Colon (tissue), 2 donors: ENCODE data around the gene DNAJB14.
"Not testable (repeated sequence)": the region's sequence is repeated elsewhere in the genome, so short reads cannot be mapped to it uniquely, and the experiment has no call there.

Source experiments
- FAIRE-seq: peaks from 2 replicates; lab custom pipeline; 2012; peaks lifted over from hg19 to GRCh38; lab: Jason Lieb, UNC
- donor health status: control.
- donor health status: control.

The DNAJB14 gene

DNA sequence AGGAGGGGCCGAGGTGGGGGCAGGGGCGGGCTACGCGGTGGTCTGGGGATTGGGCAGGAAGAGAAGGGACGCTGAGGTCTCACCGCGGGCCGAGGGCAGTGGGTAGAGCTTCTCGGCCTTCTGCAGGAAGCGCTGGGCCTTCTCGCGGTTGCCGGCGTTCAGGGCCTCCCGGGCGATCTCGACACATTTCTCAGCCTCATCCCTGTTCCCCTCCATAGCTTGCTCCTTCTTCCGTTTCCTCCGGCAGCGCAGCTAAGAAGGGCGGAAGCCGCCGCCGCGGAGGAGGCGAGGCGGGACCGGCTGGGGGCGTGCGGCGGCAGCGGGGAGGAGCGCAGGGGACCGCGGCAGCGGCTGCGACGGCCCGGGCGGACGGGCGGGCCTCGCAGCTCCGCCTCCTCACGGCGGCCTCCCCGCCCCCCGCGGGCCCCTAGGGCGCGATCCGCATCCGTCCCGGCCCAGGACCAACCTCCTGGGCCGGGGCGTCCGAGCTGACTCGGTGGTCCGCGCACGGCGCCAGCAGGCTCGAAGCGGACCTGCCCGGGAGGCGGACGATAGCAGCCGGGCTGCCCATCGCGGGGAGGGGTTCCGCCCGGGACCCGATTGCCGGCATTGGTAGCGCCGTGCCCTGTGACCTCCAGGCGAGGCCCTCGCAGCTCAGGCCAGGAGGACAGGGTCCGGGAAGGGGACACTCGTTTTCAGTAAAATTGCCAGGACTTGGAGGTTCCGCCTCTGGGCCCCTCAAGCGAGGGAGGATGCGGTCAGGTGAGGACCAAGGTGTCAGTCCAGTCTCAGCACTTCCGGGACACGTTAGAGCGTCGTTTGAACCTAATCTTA is at the start of gene DNAJB14:
TSS of gene DNAJB14 (minus strand) at position 263 of the 834 bp plus-strand sequence. CDS start at position 216, 47 bp downstream.
- no peak for FAIRE-seq

DNA sequence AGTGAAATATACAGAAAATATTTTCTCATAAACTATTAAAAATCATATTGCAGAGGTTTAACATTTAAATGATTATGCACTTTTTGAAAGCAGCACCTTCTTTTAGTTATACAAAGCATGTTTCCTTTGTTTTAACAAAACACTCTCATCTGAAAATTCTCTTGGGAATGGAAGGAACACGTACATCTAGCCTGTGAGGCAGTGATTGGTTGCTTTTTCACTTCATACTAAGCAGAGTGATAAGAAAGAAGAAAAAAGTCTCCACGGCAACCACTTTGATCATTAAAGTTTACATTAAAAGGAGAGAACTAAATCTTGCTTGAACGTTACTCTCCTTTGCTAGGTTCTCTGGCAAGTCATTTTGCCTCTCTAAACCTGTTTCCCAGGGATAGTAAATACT is 45.3 kb upstream of the DNAJB14 start:
- FAIRE-seq: no peak

DNA sequence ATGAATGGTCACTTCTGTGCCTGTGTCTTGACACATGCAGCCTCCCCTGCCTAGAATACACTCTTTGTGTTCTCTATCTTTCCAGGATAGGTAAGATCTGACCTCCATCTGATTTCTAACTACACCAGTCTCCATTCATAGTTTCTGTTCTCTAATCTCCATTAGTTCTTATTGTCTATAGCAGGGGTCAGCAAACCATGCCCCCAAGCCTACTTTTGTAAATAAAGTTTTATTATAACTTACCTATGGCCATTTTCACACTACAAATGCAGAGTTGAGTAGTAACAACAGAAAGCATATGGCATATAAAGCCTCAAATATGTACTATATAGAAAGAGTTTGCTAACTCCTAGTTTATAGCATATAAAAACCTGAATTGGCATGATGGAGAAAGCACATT is 41.3 kb upstream of the DNAJB14 start:
- no peak for FAIRE-seq

DNA sequence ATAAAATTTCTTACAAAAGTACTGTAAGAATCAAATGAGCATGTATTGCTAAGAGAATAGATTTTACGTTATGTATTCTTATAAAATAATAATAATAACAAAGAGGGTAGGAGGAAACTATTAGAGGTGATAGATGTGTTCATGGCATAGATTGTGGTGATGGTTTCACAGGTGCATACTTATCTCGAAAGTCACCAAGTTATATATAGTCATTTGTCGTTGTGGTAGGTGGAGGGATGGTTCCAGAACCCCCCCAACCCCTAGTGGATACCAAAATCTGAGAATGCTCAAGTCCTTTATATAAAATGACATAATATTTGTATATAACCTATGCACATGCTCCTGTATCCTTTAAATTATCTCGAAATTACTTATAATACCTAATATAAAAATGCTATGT is 40.4 kb upstream of the DNAJB14 start:
- FAIRE-seq: no peak

DNA sequence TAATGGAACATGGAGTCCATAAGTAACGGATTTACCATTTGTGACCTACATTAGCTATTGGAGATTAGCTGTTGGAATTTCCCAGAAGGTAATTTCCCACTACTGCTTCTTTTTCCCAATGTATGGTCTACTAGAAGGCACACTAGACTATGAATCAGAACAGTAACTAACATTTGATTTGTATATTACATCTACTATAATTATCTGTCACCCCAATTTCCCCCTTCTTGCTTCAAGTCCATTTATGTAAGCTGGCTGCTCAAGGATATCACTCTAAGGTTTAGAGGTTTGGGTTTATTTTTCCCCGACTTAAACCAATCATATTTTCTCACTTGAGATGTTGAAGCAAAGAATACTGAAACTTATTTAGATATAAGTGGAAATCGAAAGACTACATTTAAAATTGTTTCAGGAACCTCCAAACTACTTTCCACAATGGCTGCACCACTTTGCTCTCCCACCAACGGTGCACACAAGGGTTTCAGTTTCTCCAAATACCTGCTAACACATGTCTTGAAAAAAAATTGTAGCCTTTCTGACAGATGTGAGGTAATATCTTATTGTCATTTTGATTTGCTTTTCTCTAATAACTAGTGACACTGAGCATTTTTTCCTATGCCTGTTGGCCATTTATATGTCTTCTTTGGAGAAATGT is 37.0 kb upstream of the DNAJB14 start:
- FAIRE-seq: no peak

DNA sequence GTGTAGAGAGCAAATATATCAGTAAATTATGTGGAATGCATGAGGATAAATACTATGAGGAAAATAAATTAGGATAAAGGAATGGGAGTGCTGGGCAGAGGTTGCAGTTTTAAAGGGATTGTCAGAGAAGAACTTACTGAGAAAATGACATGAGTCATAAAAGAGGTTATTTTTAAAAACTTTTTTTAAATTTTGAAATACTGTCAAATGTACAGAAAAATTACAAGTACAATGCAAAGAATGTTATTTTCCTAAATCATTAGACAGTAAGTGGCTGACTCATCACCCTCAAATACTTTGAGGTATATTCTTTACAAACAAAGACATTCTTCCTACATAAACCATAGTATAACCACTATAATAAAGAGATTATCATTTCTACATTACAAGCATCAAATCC is 33.5 kb upstream of the DNAJB14 start:
- no peak for FAIRE-seq

DNA sequence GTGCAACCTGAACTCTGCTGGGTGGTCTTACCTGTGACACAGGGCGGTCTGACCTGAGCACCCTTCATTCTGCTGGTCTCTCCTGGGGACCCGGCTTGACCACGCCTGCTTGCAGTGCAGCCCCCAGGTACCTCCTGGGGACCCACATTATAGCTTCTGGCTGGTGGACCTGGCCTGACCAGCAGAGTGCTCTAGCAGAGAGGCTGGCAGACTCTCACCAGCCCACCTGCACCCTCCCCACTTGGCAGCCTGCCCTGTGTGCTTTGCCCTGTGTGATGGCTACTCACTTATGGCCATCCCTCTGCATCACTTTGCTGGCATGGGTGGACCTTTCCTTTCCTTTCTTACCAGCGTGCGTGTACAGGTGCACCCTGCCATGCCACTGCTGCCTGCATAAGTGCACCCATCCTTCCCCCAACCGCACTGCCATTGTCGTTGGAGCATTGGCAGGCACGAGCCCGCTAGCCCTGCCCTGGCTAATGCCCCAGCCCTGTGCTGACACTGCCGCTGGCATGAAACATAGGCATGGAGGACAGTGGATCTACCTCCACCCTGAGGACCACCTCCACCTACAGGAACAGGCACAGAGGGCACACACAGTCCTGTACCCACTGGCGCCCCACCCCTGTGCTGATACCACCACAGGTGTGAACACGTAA is 25.2 kb upstream of the DNAJB14 start:
- FAIRE-seq: no peak

DNA sequence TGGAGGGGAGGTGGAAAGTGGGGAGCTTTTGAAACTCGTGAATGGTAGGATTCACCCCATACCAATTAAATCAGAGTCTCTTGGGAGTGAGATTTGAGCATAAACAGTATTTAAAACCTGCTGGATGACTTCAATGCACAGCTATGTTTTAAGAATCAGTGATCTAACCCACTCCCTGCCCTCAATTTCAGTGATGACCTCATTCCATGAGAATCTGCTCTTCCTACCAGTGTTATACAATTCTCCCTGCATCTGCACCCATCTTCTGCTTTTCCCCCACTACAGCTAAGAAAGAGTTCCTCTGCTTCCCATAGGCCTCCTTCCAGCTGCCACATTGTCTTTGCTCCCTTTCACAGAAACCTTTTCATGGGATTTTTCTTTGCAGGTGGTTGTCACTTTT is 21.9 kb upstream of the DNAJB14 start:
- no peak for FAIRE-seq

DNA sequence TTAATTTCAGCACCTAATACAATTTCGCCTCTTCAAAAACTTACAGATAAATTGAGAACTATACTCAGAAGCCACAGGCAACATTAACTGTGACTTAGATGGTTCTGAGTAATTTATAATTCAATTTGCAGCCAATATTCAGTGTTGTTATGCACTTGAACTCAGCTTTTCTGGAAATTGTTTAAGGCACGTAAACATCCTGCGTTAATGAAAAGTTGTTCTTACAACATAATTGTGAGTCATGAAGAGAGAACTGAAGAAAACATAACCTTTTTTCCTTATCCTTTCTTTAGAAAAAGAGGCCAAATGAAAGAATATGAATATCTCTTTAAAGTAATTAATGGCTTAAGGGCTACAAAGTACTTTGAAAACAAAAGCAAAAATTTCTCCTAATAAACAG is 20.3 kb upstream of the DNAJB14 start:
- FAIRE-seq: no peak

DNA sequence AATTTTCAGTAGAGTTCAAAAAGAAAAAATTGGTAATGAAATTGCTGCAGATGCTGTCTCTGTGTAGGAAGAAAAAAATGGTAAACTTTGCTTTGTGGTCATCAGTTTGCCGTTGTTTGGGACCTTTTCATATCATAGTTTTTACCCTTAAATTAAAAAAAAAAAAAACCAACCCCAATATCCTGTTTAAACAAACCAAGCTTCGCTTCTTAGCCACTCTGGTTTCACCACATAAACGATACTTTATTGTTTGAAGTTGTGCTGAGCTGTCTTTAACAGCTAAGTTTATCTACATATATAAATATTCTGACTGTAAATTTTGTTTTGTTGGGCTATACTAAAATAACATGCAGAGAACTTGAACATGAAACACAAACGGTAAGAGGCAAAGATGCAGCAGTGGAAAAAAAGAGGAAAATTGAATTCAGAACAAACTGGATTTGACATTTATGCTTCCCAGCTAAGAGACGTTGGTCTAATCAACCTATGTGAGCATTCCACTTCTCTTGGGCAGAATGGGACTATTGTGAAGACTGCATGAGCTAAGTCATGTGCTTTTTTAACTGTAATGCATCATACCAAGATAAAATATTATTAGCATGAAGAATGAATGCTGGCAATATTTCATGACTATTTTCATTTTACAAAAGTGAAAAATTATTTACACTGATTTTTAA is 19.4 kb upstream of the DNAJB14 start:
- no peak for FAIRE-seq

DNA sequence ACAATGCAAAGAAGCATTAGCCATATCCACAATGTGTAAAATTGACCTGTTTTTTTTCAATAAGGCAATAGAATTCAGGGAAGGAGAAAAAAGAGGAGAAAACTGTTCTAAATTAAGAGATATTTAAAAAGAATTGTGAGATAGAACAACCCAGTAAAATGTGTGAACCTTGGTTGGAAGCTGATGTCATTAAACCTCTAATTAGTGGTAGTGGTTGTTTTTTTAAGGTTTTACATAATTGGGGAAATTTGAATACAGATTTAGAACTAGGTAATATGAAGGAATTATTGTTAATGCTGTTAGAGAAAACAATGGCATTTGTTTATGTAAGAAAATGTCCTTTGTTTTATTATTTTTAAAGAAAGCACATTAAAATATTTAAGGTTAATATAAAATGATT is 18.8 kb upstream of the DNAJB14 start:
- FAIRE-seq: no peak

DNA sequence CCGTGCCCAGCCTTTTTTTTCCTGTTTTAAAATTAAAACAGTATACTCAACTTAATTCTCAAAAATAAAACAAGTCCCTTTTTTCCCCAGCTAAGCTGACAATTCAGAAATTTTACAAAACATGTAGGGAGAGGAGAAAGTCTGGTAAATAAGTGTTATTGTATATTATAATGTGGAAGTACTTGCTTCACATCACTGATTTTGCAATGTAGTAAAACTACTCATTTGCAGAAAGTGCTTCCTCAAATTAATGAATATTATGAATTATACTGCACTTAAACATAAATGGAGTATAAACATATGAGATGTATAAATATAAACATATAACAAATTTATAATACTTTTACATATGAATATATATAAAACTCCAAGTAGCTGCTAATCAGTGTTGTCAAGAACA is 15.3 kb upstream of the DNAJB14 start:
- FAIRE-seq: peak; percentile 5

DNA sequence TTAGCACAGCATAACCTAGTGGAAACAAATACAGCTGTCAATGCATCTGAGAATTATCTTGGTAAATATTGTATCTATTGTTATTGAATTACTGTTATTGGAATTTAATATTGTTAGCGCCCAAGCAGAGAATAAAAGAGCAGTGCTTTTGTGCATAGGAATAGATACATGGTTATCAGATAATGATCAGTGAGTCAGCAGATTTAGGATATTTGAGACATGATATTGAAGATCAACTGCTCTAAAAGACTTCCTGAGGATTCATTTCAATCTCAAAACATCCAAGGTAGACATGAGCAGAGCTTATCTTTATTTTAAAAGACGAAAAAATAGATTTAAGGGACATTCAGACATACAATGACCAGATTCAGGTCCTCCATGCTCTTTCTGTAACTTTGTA is 14.2 kb upstream of the DNAJB14 start:
- no peak for FAIRE-seq

DNA sequence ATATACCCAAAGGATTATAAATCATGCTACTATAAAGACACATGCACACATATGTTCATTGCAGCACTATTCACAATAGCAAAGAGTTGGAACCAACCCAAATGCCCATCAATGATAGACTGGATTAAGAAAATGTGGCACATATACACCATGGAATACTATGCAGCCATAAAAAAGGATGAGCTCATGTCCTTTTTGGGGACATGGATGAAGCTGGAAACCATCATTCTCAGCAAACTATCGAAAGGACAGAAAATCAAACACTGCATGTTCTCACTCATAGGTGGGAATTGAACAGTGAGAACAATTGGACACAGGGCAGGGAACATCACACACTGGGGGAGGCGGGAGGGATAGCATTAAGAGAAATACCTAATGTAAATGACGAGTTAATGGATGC is 11.8 kb upstream of the DNAJB14 start:
- FAIRE-seq: not testable (repeated sequence)

DNA sequence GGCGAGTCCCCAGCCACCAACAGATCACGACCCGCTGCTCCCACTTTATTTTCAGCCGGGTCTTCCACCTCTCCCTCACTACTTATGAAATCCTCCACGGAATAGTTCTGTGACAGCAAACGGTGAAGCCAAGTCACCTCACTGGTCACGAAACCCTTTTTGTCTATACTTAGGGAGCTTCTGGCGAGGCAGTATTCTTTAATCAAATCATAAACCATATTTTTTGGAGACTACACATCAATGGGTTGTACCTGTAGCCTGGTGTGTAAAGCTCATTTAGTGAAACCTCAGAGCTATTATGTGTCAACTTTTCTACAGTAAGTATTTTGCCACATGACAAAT is 4.5 kb upstream of the DNAJB14 start:
- FAIRE-seq: no peak

DNA sequence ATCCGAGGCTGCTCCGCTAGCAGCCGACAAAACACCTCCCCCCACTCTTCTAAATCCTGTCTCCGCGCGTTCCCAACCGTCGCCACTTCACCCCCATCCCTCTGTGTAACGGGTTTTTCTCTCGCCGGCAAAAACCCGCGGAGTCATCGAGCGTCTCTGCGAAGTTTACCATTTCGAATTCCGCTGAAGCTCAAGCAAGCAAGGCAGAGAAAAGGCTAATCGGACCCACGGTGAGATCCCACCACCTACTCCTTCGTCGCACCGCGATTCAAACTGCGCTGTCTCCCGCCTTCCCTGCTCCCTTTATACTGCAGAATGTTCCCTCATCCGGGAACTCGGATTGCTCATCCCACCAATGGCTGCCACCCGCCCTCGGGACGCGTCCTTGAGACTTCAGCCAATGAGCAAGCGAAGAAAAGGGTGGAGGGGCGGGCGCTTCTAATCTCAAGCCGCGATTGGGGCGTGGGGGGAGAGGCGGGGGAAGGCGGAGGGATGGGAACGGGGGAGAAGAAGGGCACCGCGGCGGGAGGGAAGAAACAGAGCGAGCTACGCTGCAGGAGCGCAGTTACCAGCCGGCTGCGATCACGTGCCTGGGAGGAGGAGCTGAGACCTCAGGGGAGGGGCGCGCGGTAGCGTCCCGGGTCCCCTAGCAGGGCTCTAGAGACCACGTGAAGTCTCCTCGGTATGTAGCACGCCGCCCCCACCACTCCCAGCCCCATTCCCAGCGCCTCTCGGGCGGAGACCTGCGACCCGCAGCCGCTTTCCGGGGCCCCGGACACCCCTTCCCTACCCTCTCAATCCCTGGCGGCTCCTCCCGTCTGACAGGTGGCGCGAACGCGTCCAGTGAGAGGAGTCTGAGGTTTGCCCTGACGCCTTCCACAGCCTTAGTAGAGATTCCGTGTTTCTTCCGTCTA is 3.8 kb upstream of the DNAJB14 start, which contains the start of gene H2AZ1:
TSS of gene H2AZ1 (minus strand) at position 277 of the 914 bp plus-strand sequence. CDS start at position 172, 105 bp downstream.
- no peak for FAIRE-seq

DNA sequence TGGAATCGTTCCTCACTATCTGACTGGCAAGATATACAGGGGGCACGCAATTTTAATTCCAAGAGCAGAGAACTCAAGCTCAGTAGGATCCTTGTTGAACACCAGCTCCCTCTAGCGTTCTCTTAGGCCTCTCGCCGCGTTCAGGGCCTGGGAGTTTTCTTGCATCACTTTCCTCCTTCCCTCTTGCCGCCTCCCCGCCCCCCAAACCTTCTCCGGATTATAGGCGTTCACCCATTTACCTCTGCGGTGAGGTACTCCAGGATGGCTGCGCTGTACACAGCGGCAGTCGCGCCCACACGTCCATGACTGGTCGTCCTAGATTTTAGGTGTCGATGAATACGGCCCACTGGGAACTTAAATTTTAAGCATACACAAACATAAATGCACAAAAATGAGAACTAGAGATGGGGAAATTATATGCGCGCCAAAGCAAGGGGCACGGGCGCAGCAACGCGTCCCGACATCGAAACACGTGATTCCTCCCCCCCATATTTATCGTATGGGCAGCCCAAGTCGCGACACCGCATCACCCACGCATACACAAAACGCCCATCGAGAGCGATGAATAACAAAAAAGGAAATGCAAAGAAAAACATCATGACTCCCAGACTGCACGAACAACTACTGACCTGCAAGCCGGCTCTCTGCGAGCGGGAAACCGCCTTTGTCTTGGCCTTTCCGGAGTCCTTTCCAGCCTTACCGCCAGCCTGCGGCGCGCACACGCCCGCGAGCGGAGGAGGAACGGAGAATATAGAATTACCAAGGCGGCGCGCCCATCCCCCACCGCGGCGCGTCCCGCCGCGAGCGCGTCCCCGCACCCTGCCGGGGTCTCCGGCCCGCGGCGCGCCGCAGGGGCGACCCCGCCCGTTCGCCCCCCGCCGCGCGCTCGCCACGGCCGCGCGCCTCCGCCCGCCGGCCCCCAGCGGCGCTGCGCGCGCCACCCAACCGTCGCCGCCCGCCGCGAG is 2.9 kb upstream of the DNAJB14 start:
- FAIRE-seq: no peak

DNA sequence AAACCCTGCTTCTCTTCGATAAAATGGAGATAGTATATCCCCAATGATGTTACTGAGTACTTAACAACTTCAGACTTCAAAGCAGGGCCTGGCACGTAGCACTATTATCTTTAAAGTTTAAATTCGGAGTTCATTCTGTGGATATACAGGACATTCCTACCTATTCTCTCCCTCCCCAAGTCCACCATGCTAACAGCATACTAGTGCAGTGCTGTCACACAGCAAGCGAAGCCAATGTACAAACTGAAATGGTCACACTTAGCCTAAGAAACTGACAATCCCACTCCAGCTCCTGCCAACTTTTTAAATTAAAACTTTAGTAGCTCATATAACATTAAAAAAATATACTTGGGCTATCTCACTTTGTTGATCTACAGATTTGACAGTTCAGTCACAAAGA is 1.2 kb upstream of the DNAJB14 start:
- no peak for FAIRE-seq

DNA sequence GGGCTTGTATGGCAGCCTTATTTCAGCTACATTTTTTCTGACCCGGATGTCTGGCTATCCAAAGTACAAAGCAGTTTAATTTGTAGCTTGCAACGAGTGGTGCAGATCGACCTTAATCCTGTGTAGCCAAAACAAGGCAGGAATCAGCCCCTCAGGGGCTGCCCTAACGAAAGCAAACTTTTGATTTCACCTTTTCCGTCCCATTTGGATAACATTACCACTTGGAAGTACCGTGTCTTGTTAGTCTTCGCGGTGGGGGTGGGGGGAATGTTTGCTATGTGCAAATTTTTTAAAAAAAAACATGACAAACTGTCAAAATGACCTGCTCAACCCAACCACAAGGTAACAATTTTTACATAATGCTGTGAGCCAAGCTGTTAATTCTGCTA is 766 bp upstream of the DNAJB14 start:
- no peak for FAIRE-seq

DNA sequence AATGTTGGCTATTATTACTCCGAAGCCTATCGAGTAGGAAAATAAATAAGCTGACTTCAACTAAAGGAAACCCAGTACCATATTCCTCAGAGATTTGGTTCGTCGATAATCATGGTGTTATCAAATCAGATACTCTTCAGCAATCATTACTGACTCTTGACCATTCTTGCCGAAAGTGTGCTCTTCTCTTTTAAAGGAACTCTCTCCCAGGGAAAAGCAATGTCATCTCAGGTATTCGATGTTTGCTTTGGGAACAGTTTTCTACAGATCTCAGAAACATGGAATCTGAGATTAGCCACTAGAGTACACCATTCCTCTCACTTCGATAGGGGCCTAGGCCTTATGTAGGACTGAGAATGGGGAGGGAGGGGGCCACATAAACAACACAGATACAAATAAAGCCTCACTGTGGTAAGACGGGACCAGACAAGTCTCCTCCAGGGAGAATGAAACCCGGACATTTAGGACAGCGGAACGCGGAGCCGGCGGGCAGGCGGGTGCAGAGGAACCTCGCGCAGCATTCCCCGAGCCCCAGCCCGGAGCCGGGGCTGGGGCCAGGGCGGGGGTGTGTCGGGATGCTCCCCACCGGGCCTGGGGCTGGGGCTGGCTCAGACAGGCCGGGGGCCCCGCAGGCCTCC is 581 bp downstream of the DNAJB14 start:
- FAIRE-seq: no peak
